ENCODE data around the gene DPP4. TPM values are rescaled to one million over a fixed set of nuclear protein-coding genes. Genes with fewer than 3 reads are reported as not detected.
A peak's percentile ranks its signal among the peaks of the same experiment; 100 is the strongest.

The DPP4 gene
- total and polyA plus RNA-seq, 12 donors: 1.1 to 8.3 (median 4.1) TPM

GRCh38 chr2:162037028-162037795 lies 36.8 kb downstream of the DPP4 start:
- no peak for DNase-seq
- no peak for TF ChIP-seq CTCF (IDR thresholded peaks at IDR 0.05)
- peaks cover 6 to 33% (median 14%) of the 10 kb centered on the region in 9 donors for H3K4me1 ChIP-seq
- no peaks in the 10 kb centered on the region for H3K27me3 ChIP-seq
- H3K4me3 ChIP-seq: no peak overlapping the region
- WGBS, 2 donors: 48 to 52% methylated on average over 3 of the region's 3 CpGs
- no peaks in the 10 kb centered on the region for H3K9me3 ChIP-seq
- H3K36me3 ChIP-seq: peaks cover 0 to 15% (median 0%) of the 10 kb centered on the region in 9 donors
- peak overlapping the region in 6 of 10 donors; percentile 10 to 61 (median 22) for H3K27ac ChIP-seq
- intact Hi-C loops (cut with DNase I): no loop called here
- peak in 3 of 8 donors; percentile 29 to 45 (median 32) for ATAC-seq

GRCh38 chr2:162035981-162036380 lies 38.0 kb downstream of the DPP4 start:
- WGBS, 2 donors: 96 to 97% methylated on average over 3 of the region's 3 CpGs
- no peak overlapping the region for H3K27ac ChIP-seq
- no peaks in the 10 kb centered on the region for H3K9me3 ChIP-seq
- intact Hi-C loops (cut with DNase I): no loop called here
- peaks cover 0 to 15% (median 0%) of the 10 kb centered on the region in 9 donors for H3K36me3 ChIP-seq
- no peak for TF ChIP-seq CTCF (IDR thresholded peaks at IDR 0.05)
- ATAC-seq (no peak), DNase-seq (no peak)
- H3K27me3 ChIP-seq: no peaks in the 10 kb centered on the region
- no peak overlapping the region for H3K4me3 ChIP-seq
- peaks cover 6 to 37% (median 14%) of the 10 kb centered on the region in 9 donors for H3K4me1 ChIP-seq

GRCh38 chr2:162030363-162031190 lies 43.4 kb downstream of the DPP4 start:
- no peak for TF ChIP-seq CTCF (IDR thresholded peaks at IDR 0.05)
- H3K4me1 ChIP-seq: peaks cover 0 to 25% (median 5%) of the 10 kb centered on the region in 9 donors
- peaks cover 0 to 15% (median 0%) of the 10 kb centered on the region in 9 donors for H3K36me3 ChIP-seq
- ATAC-seq (peak in 1 of 8 donors; percentile 28), DNase-seq (no peak)
- intact Hi-C loops (cut with DNase I): loop anchor here in 1 of 10 donors (5.0 kb wide), 1 partner anchor 82 kb away; no protein-coding TSS in a partner anchor
- WGBS, 2 donors: 87 to 89% methylated on average over 9 of the region's 9 CpGs
- H3K27ac ChIP-seq: no peak overlapping the region
- no peaks in the 10 kb centered on the region for H3K27me3 ChIP-seq
- H3K4me3 ChIP-seq: no peak overlapping the region
- H3K9me3 ChIP-seq: no peaks in the 10 kb centered on the region

- DNase-seq: peak; percentile 30 to 44
- WGBS, 2 donors: 45 to 56% methylated on average over 9 of the region's 9 CpGs
- intact Hi-C loops (cut with DNase I): no loop called here
- Histone ChIP-seq H3K4me1 (peaks cover 0 to 23% (median 5%) of the 10 kb centered on the region in 9 donors), H3K27ac (peak overlapping the region in 3 of 10 donors; percentile 15 to 36 (median 35)), H3K27me3 (no peaks in the 10 kb centered on the region), H3K4me3 (no peak overlapping the region), H3K9me3 (no peaks in the 10 kb centered on the region), H3K36me3 (peaks cover 0 to 11% (median 0%) of the 10 kb centered on the region in 9 donors)
- peak in 7 of 8 donors; percentile 16 to 80 (median 62) for ATAC-seq
- TF ChIP-seq CTCF (IDR thresholded peaks at IDR 0.05): no peak
These were observed 44.6 kb downstream of the DPP4 start for GRCh38 chr2:162029287-162029901.
